Measurements from ENCODE around the gene CTNNA3.

CTNNA3 gene

GRCh38 chr10:67385089-67385488 lies 310.9 kb downstream of the CTNNA3 start:
- no peaks in the 10 kb centered on the region for H3K9me3 ChIP-seq (ENCODE audit: control insufficient read depth, insufficient read depth, low read depth, low read length)
- no peaks in the 10 kb centered on the region for H3K4me1 ChIP-seq (ENCODE audit: control insufficient read depth, insufficient read depth, low read length)
- H3K36me3 ChIP-seq (ENCODE audit: control insufficient read depth in 2 of 2, insufficient read depth in 1 of 2, low read length in 2 of 2) = no peaks in the 10 kb centered on the region
- TF ChIP-seq HIC1 (tag by site-specific recombination; IDR thresholded peaks at IDR 0.05) (no peak), ZNF544 (tag by site-specific recombination; IDR thresholded peaks at IDR 0.05) (no peak), ZNF121 (tag by site-specific recombination; IDR thresholded peaks at IDR 0.05) (no peak), ZNF623 (tag by site-specific recombination; IDR thresholded peaks at IDR 0.05) (no peak), ZNF600 (tag by site-specific recombination; IDR thresholded peaks at IDR 0.05) (no peak), ZNF664 (tag by site-specific recombination; IDR thresholded peaks at IDR 0.05) (no peak), ZNF302 (tag by site-specific recombination; IDR thresholded peaks at IDR 0.05; ENCODE audit: low read depth) (no peak), PRDM4 (tag by site-specific recombination; IDR thresholded peaks at IDR 0.05) (no peak), ZNF529 (tag by site-specific recombination; IDR thresholded peaks at IDR 0.05; ENCODE audit: insufficient replicate concordance) (no peak), ZNF2 (tag by site-specific recombination; IDR thresholded peaks at IDR 0.05) (no peak), ZNF791 (tag by site-specific recombination; IDR thresholded peaks at IDR 0.05) (no peak), GLIS1 (tag by site-specific recombination; IDR thresholded peaks at IDR 0.05) (no peak), KLF8 (tag by site-specific recombination; IDR thresholded peaks at IDR 0.05) (no peak), ZNF518A (tag by site-specific recombination; conservative IDR thresholded peaks at IDR 0.05; ENCODE audit: low read depth) (no peak), ZNF670 (tag by site-specific recombination; IDR thresholded peaks at IDR 0.05; ENCODE audit: low read depth) (no peak)
- no peak overlapping the region for H3K4me3 ChIP-seq (ENCODE audit: low read depth, low read length)
- POLR2A ChIA-PET = no interaction called here
- CTCF ChIA-PET = interaction anchor here (0.6 kb wide), 1 partner anchor 11 kb away, joined by 3 read pairs; no protein-coding TSS in a partner anchor
- no peak overlapping the region for H3K27ac ChIP-seq (ENCODE audit: extremely low read depth, low read depth, low read length)

GRCh38 chr10:67331121-67331910 lies 364.7 kb downstream of the CTNNA3 start:
- POLR2A ChIA-PET = no interaction called here
- CTCF ChIA-PET = no interaction called here
- H3K9me3 ChIP-seq (ENCODE audit: control insufficient read depth, insufficient read depth, low read depth, low read length) = no peaks in the 10 kb centered on the region
- H3K36me3 ChIP-seq (ENCODE audit: control insufficient read depth in 2 of 2, insufficient read depth in 1 of 2, low read length in 2 of 2) = no peaks in the 10 kb centered on the region
- no peak overlapping the region for H3K4me3 ChIP-seq (ENCODE audit: low read depth, low read length)
- TF ChIP-seq ZNF169 (tag by site-specific recombination; IDR thresholded peaks at IDR 0.05) = no peak
- no peak for TF ChIP-seq ZNF768 (tag by site-specific recombination; IDR thresholded peaks at IDR 0.05)
- no peak for TF ChIP-seq ZNF157 (tag by site-specific recombination; IDR thresholded peaks at IDR 0.05)
- TF ChIP-seq FEZF1 (tag by site-specific recombination; IDR thresholded peaks at IDR 0.05) = no peak
- TF ChIP-seq, protein P1, sequence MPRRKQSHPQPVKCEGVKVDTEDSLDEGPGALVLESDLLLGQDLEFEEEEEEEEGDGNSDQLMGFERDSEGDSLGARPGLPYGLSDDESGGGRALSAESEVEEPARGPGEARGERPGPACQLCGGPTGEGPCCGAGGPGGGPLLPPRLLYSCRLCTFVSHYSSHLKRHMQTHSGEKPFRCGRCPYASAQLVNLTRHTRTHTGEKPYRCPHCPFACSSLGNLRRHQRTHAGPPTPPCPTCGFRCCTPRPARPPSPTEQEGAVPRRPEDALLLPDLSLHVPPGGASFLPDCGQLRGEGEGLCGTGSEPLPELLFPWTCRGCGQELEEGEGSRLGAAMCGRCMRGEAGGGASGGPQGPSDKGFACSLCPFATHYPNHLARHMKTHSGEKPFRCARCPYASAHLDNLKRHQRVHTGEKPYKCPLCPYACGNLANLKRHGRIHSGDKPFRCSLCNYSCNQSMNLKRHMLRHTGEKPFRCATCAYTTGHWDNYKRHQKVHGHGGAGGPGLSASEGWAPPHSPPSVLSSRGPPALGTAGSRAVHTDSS (tag by site-specific recombination; IDR thresholded peaks at IDR 0.05) = no peak
- TF ChIP-seq ZNF530 (tag by site-specific recombination; IDR thresholded peaks at IDR 0.05; ENCODE audit: low read depth) = no peak
- no peak for TF ChIP-seq ZNF132 (tag by site-specific recombination; IDR thresholded peaks at IDR 0.05; ENCODE audit: borderline replicate concordance)
- no peak for TF ChIP-seq ZBTB17 (tag by site-specific recombination; IDR thresholded peaks at IDR 0.05)
- TF ChIP-seq GFI1B (tag by site-specific recombination; IDR thresholded peaks at IDR 0.05) = no peak
- no peak for TF ChIP-seq GLIS2 (tag by site-specific recombination; IDR thresholded peaks at IDR 0.05)
- H3K27ac ChIP-seq (ENCODE audit: extremely low read depth, low read depth, low read length) = no peak overlapping the region
- no peaks in the 10 kb centered on the region for H3K4me1 ChIP-seq (ENCODE audit: control insufficient read depth, insufficient read depth, low read length)
